ENCODE results near the gene SPECC1L. TPM values are rescaled to one million over a fixed set of nuclear protein-coding genes. Genes with fewer than 3 reads are reported as not detected.
"Not testable (repeated sequence)": the region's sequence is repeated elsewhere in the genome, so short reads cannot be mapped to it uniquely, and the experiment has no call there.

SPECC1L gene
- total RNA-seq, 1 experiment from 2014 or later = 35.1 TPM

GRCh38 chr22:24244144-24244787 lies 26.4 kb upstream of the SPECC1L start:
- Histone ChIP-seq H3K4me3 (ENCODE audit: low read length) (no peak overlapping the region), H2AFZ (ENCODE audit: low read length) (no peak overlapping the region), H3K9me2 (replicated peaks; ENCODE audit: insufficient read depth, low read length) (no peaks in the 10 kb centered on the region), H3K27me3 (ENCODE audit: low read length) (no peaks in the 10 kb centered on the region), H3K9me3 (ENCODE audit: low read length) (no peaks in the 10 kb centered on the region), H3K4me1 (ENCODE audit: low read length) (peaks cover 11% of the 10 kb centered on the region), H3K4me2 (ENCODE audit: low read depth, low read length, poor library complexity, severe bottlenecking) (no peak overlapping the region), H3K9ac (ENCODE audit: low read length) (no peak overlapping the region), H3K27ac (ENCODE audit: low read length) (no peak overlapping the region), H3K79me2 (ENCODE audit: low read length) (no peaks in the 10 kb centered on the region), H3K36me3 (ENCODE audit: insufficient read depth, low read length) (no peaks in the 10 kb centered on the region), H4K20me1 (ENCODE audit: insufficient read depth, low read depth, low read length) (no peaks in the 10 kb centered on the region)
- peak; percentile 35 for DNase-seq

DNA sequence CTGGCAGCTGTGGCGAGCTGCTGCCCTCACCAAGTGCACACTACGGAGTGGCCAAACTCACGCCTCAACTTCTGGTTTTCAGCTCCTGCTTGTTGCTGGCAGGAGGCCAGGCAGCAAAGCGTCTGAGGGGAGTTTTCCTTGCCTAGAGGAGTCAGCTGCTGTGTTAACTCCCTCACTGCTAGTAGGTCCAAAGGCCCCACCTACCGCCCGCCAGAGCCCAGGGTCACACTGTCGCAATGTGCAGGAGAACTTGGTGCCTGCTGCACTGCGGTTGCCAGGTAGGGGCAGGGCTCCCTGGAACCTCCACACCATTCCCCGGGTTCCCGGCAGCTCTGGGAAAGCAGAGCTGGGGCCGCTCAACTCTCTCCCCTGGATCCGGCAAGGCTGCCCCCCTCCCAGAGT lies 25.6 kb upstream of the SPECC1L start, which contains the start of gene GGT5:
Gene GGT5 (minus strand): TSS at position 53 of the 402 bp plus-strand sequence. CDS start 357 bp downstream, outside the sequence.
- DNase-seq = peak; percentile 4
- not testable (repeated sequence) for H3K9me3 ChIP-seq (ENCODE audit: low read length); H3K36me3 ChIP-seq (ENCODE audit: insufficient read depth, low read length); H3K79me2 ChIP-seq (ENCODE audit: low read length); H3K9me2 ChIP-seq (replicated peaks; ENCODE audit: insufficient read depth, low read length); H2AFZ ChIP-seq (ENCODE audit: low read length); H3K27ac ChIP-seq (ENCODE audit: low read length); H3K9ac ChIP-seq (ENCODE audit: low read length); H3K27me3 ChIP-seq (ENCODE audit: low read length); H4K20me1 ChIP-seq (ENCODE audit: insufficient read depth, low read depth, low read length); H3K4me2 ChIP-seq (ENCODE audit: low read depth, low read length, poor library complexity, severe bottlenecking); H3K4me3 ChIP-seq (ENCODE audit: low read length)
- H3K4me1 ChIP-seq (ENCODE audit: low read length) = peaks cover 11% of the 10 kb centered on the region

GRCh38 chr22:24245584-24246561 lies 24.8 kb upstream of the SPECC1L start:
- H2AFZ ChIP-seq (ENCODE audit: low read length); H4K20me1 ChIP-seq (ENCODE audit: insufficient read depth, low read depth, low read length); H3K9ac ChIP-seq (ENCODE audit: low read length): not testable (repeated sequence)

DNA sequence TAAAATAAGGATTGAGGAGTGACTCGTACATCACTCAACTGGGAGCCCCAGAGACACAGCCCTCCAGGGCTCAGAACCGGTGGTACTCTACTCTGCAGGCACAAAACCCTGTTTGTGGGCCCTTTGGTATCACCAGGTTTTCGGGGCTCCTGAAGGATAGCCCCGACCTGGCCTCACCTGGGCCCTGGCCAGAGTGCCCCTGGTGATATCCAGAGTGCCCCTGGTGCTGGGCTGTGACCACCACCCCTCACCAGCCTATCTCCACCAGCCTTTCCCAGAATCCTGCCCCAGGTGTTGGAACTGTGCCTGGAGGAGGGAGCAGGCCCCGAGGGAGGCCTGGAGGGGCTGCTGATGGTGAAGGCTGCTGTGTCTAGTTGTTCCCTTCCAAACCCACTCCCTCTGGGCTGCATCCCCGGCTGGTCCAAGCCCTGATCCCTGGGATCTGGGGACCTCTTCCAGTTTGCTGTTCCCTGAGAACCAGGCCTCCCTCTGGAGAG lies 23.6 kb upstream of the SPECC1L start:
- Histone ChIP-seq H3K27me3 (ENCODE audit: low read length) (no peaks in the 10 kb centered on the region), H3K9ac (ENCODE audit: low read length) (no peak overlapping the region), H3K9me3 (ENCODE audit: low read length) (no peaks in the 10 kb centered on the region), H3K4me3 (ENCODE audit: low read length) (no peak overlapping the region), H4K20me1 (ENCODE audit: insufficient read depth, low read depth, low read length) (no peaks in the 10 kb centered on the region), H3K4me2 (ENCODE audit: low read depth, low read length, poor library complexity, severe bottlenecking) (no peak overlapping the region), H3K27ac (ENCODE audit: low read length) (no peak overlapping the region), H3K36me3 (ENCODE audit: insufficient read depth, low read length) (no peaks in the 10 kb centered on the region), H2AFZ (ENCODE audit: low read length) (no peak overlapping the region), H3K4me1 (ENCODE audit: low read length) (peaks cover 11% of the 10 kb centered on the region), H3K79me2 (ENCODE audit: low read length) (no peaks in the 10 kb centered on the region), H3K9me2 (replicated peaks; ENCODE audit: insufficient read depth, low read length) (no peaks in the 10 kb centered on the region)
- no peak for DNase-seq

More at GRCh38 chr22:24245584-24246561, 24.8 kb upstream of the SPECC1L start:
- H3K36me3 ChIP-seq (ENCODE audit: insufficient read depth, low read length); H3K27me3 ChIP-seq (ENCODE audit: low read length); H3K4me2 ChIP-seq (ENCODE audit: low read depth, low read length, poor library complexity, severe bottlenecking); H3K4me3 ChIP-seq (ENCODE audit: low read length); H3K79me2 ChIP-seq (ENCODE audit: low read length); H3K27ac ChIP-seq (ENCODE audit: low read length); H3K9me2 ChIP-seq (replicated peaks; ENCODE audit: insufficient read depth, low read length); DNase-seq; H3K9me3 ChIP-seq (ENCODE audit: low read length): not testable (repeated sequence)
- H3K4me1 ChIP-seq (ENCODE audit: low read length) = peaks cover 11% of the 10 kb centered on the region

GRCh38 chr22:24247564-24248344 lies 22.9 kb upstream of the SPECC1L start:
- no peaks in the 10 kb centered on the region for H4K20me1 ChIP-seq (ENCODE audit: insufficient read depth, low read depth, low read length)
- no peaks in the 10 kb centered on the region for H3K9me2 ChIP-seq (replicated peaks; ENCODE audit: insufficient read depth, low read length)
- no peaks in the 10 kb centered on the region for H3K36me3 ChIP-seq (ENCODE audit: insufficient read depth, low read length)
- no peak overlapping the region for H2AFZ ChIP-seq (ENCODE audit: low read length)
- H3K4me2 ChIP-seq (ENCODE audit: low read depth, low read length, poor library complexity, severe bottlenecking) = no peak overlapping the region
- no peaks in the 10 kb centered on the region for H3K9me3 ChIP-seq (ENCODE audit: low read length)
- peak; percentile 77 for DNase-seq
- H3K27me3 ChIP-seq (ENCODE audit: low read length) = no peaks in the 10 kb centered on the region
- no peak overlapping the region for H3K27ac ChIP-seq (ENCODE audit: low read length)
- H3K4me3 ChIP-seq (ENCODE audit: low read length) = no peak overlapping the region
- H3K4me1 ChIP-seq (ENCODE audit: low read length) = peaks cover 8% of the 10 kb centered on the region
- no peak overlapping the region for H3K9ac ChIP-seq (ENCODE audit: low read length)
- H3K79me2 ChIP-seq (ENCODE audit: low read length) = no peaks in the 10 kb centered on the region

DNA sequence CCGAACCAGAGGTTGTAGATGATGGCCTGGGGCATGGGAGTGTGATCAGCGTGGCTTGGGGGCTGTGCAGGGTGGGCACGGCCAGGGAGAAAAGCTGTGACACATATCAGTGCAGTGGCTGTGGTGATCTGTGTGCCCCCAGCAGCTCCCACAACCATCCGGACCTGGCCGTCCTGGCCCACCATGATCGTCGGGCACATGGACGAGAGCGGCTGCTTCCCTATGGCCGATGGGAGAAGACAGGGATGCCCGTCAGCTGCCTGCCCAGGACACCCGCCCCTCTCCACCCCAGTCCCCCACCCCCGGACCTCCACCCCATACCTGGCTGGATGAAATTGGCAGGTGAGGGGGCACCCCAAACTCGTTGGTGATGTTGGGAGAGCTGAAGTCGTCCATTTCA lies 22.0 kb upstream of the SPECC1L start:
- not testable (repeated sequence) for H3K4me1 ChIP-seq (ENCODE audit: low read length); H3K4me3 ChIP-seq (ENCODE audit: low read length); H3K27me3 ChIP-seq (ENCODE audit: low read length); H3K9me2 ChIP-seq (replicated peaks; ENCODE audit: insufficient read depth, low read length); H3K79me2 ChIP-seq (ENCODE audit: low read length); H3K27ac ChIP-seq (ENCODE audit: low read length); H3K4me2 ChIP-seq (ENCODE audit: low read depth, low read length, poor library complexity, severe bottlenecking); H4K20me1 ChIP-seq (ENCODE audit: insufficient read depth, low read depth, low read length); H3K36me3 ChIP-seq (ENCODE audit: insufficient read depth, low read length); H3K9me3 ChIP-seq (ENCODE audit: low read length); DNase-seq; H2AFZ ChIP-seq (ENCODE audit: low read length); H3K9ac ChIP-seq (ENCODE audit: low read length)

- H3K4me3 ChIP-seq (ENCODE audit: low read length); H3K9me3 ChIP-seq (ENCODE audit: low read length); H3K36me3 ChIP-seq (ENCODE audit: insufficient read depth, low read length); H3K9ac ChIP-seq (ENCODE audit: low read length); H3K79me2 ChIP-seq (ENCODE audit: low read length); H3K4me2 ChIP-seq (ENCODE audit: low read depth, low read length, poor library complexity, severe bottlenecking); H2AFZ ChIP-seq (ENCODE audit: low read length); DNase-seq; H4K20me1 ChIP-seq (ENCODE audit: insufficient read depth, low read depth, low read length); H3K27me3 ChIP-seq (ENCODE audit: low read length); H3K27ac ChIP-seq (ENCODE audit: low read length); H3K4me1 ChIP-seq (ENCODE audit: low read length); H3K9me2 ChIP-seq (replicated peaks; ENCODE audit: insufficient read depth, low read length): not testable (repeated sequence)
Observed at GRCh38 chr22:24249413-24249812, 21.2 kb upstream of the SPECC1L start.

DNA sequence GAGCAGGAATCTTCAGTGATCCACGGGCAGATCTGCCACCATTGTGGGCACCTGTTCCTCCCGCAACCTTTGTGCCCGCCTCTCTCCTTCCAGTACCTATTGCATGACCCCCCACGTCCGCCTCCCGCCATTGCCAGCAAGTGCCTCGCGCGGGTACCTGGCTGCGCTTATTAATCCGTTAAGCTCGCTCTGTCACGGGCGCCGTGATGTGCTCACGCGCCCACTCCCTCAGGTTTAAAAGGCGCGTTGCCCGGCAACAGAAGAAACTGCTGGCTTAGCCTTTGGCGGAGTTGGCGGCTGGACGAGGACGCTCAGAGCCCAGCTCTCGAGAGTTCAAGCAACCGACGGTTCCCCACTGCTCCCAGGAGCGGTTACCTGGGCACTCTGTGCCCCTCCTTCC lies 19.3 kb upstream of the SPECC1L start:
- H3K9ac ChIP-seq (ENCODE audit: low read length); H3K4me1 ChIP-seq (ENCODE audit: low read length); H2AFZ ChIP-seq (ENCODE audit: low read length); H4K20me1 ChIP-seq (ENCODE audit: insufficient read depth, low read depth, low read length); H3K4me3 ChIP-seq (ENCODE audit: low read length); DNase-seq; H3K79me2 ChIP-seq (ENCODE audit: low read length); H3K4me2 ChIP-seq (ENCODE audit: low read depth, low read length, poor library complexity, severe bottlenecking); H3K9me2 ChIP-seq (replicated peaks; ENCODE audit: insufficient read depth, low read length); H3K27me3 ChIP-seq (ENCODE audit: low read length); H3K27ac ChIP-seq (ENCODE audit: low read length); H3K36me3 ChIP-seq (ENCODE audit: insufficient read depth, low read length); H3K9me3 ChIP-seq (ENCODE audit: low read length): not testable (repeated sequence)
